Type B pancreatic cell (in vitro differentiated cells): ENCODE measurements around the gene ESYT1. TPM values are rescaled to one million over a fixed set of nuclear protein-coding genes. Genes with fewer than 3 reads are reported as not detected.

Source experiments
- DNase-seq: peaks from one replicate; pipeline ENCODE4 v3.0.0; 2021; ENCODE audit warnings: mixed read lengths; ENCODE audit not compliant: unreplicated experiment; ENCODE audit errors: extremely low spot score
- H3K27ac Mint-ChIP-seq: 2 replicates; pipeline ENCODE4 v1.8.0; 2021; ENCODE audit warnings: mild to moderate bottlenecking, mixed read lengths
- H3K27me3 Mint-ChIP-seq: 2 replicates; pipeline ENCODE4 v1.8.0; 2021; ENCODE audit warnings: mixed read lengths
- H3K36me3 Mint-ChIP-seq: 2 replicates; pipeline ENCODE4 v1.8.0; 2021; ENCODE audit warnings: mixed read lengths
- H3K4me1 Mint-ChIP-seq: one replicate; pipeline ENCODE4 v1.8.0; 2021; ENCODE audit warnings: mixed read lengths; ENCODE audit not compliant: unreplicated experiment
- H3K4me3 Mint-ChIP-seq: 2 replicates; pipeline ENCODE4 v1.8.0; 2021; ENCODE audit warnings: mild to moderate bottlenecking, mixed read lengths
- H3K9me3 Mint-ChIP-seq: 2 replicates; pipeline ENCODE4 v1.8.0; 2021; ENCODE audit warnings: mixed read lengths
- CTCF ChIP-seq: fragments of 200-600 bp; sonication (generic); conservative IDR thresholded peaks from 2 replicates; pipeline ENCODE4 v1.5.0; 2021; ENCODE audit warnings: antibody characterized with exemption, mild to moderate bottlenecking
- total RNA-seq: library from RNA; stranded (reverse); gene quantifications from 2 replicates; pipeline ENCODE4 v1.2.1, GENCODE V29; 2021; ENCODE audit warnings: low replicate concordance

ESYT1 gene
- total RNA-seq, 1 donor from 2014 or later, result 96.3 TPM

- peaks cover 6% of the 10 kb centered on the region for H3K4me1 Mint-ChIP-seq
- no peak for TF ChIP-seq CTCF
- no peak overlapping the region for H3K4me3 Mint-ChIP-seq
- H3K27ac Mint-ChIP-seq, result no peak overlapping the region
- H3K27me3 Mint-ChIP-seq, result no peaks in the 10 kb centered on the region
- peaks cover 33% of the 10 kb centered on the region for H3K36me3 Mint-ChIP-seq
- DNase-seq, result no peak
- no peaks in the 10 kb centered on the region for H3K9me3 Mint-ChIP-seq
Measured at GRCh38 chr12:56143217-56143616, 15.2 kb downstream of the ESYT1 start.

- DNase-seq, result no peak
- Mint-ChIP-seq H3K9me3 (no peaks in the 10 kb centered on the region), H3K27ac (no peak overlapping the region), H3K4me3 (no peak overlapping the region), H3K4me1 (peaks cover 6% of the 10 kb centered on the region), H3K27me3 (no peaks in the 10 kb centered on the region), H3K36me3 (peaks cover 27% of the 10 kb centered on the region)
- no peak for TF ChIP-seq CTCF
Measured at GRCh38 chr12:56143870-56144269, 15.8 kb downstream of the ESYT1 start.

DNA sequence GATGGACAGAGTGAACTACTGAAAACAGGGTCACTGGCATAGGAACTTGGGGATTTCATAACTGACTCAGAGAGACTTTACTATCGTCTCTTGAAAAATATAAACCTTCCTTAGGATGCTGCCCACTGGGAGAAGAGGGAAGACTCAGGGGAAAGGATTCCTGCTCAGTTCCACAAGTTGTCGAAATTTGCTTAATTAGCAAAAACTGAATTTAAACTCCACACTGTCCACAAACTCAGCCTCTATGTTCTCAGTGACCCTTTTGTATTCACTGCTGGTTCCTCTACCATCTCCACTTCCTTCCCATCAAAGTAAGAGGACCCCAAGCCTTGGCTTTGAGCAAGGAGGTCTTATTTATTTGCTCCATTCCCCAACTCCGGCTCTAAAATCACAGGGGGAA lies 17.1 kb downstream of the ESYT1 start:
- Mint-ChIP-seq H3K27ac (no peak overlapping the region), H3K27me3 (no peaks in the 10 kb centered on the region), H3K4me3 (no peak overlapping the region), H3K4me1 (peaks cover 6% of the 10 kb centered on the region), H3K36me3 (peaks cover 23% of the 10 kb centered on the region), H3K9me3 (no peaks in the 10 kb centered on the region)
- DNase-seq, result no peak
- no peak for TF ChIP-seq CTCF

GRCh38 chr12:56146492-56147460 lies 18.7 kb downstream of the ESYT1 start:
- Mint-ChIP-seq H3K4me1 (peaks cover 18% of the 10 kb centered on the region), H3K27me3 (no peaks in the 10 kb centered on the region), H3K9me3 (no peaks in the 10 kb centered on the region), H3K4me3 (peak overlapping the region; percentile 17), H3K27ac (peak overlapping the region; percentile 77), H3K36me3 (peaks cover 13% of the 10 kb centered on the region)
- TF ChIP-seq CTCF, result no peak
- no peak for DNase-seq

DNA sequence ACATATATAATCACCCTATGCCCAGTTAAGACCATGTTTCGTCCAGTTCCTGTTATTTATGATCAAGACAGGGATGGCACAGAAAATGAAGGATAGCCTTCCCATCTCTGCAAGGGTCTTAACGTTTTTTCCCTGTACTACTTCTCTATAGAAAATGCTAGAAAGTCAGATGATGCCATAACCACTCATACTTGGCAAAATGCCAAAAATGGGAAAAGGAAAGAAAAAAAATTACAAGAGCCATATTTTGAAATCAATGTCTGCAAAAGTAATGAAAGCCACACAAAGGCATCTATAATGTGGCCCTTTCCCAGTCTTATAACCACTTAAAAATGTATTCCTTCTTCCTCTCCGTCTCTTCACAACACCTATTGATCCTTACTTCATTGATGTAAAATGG lies 22.5 kb downstream of the ESYT1 start:
- DNase-seq, result no peak
- Mint-ChIP-seq H3K9me3 (no peaks in the 10 kb centered on the region), H3K27ac (peak overlapping the region; percentile 74), H3K27me3 (no peaks in the 10 kb centered on the region), H3K4me1 (peaks cover 33% of the 10 kb centered on the region), H3K36me3 (peaks cover 4% of the 10 kb centered on the region), H3K4me3 (peak overlapping the region; percentile 94)
- no peak for TF ChIP-seq CTCF
